Measurements from ENCODE around the gene NPSR1. TPM values are rescaled to one million over a fixed set of nuclear protein-coding genes. Genes with fewer than 3 reads are reported as not detected.
"Not testable (repeated sequence)": the region's sequence is repeated elsewhere in the genome, so short reads cannot be mapped to it uniquely, and the experiment has no call there.

NPSR1 gene
- not detected for polyA plus RNA-seq
- long read RNA-seq, donor 1 = 0 reads
- long read RNA-seq, donor 2 = 0 reads
- long read RNA-seq, donor 3 = 0 reads
- long read RNA-seq, donor 4 = 0 reads
- long read RNA-seq, donor 5 = 0 reads
- long read RNA-seq, donor 6 = 0 reads
- long read RNA-seq, donor 7 = 0 reads
- long read RNA-seq, donor 8 = 0 reads
- long read RNA-seq, donor 9 = 0 reads
- long read RNA-seq, donor 10 = 0 reads

- Histone ChIP-seq H3K4me3 (ENCODE audit: low read depth in 1 of 3, low read length in 3 of 3) (no peak within 1 kb of the TSS), H3K4me1 (ENCODE audit: control insufficient read depth in 3 of 3, insufficient read depth in 2 of 3, low read depth in 1 of 3, low read length in 2 of 3) (no peaks in the 10 kb centered on the region), H3K9me3 (ENCODE audit: control insufficient read depth in 2 of 2, insufficient read depth in 1 of 2, low read depth in 1 of 2, low read length in 1 of 2) (peaks cover 0 to 4% of the 10 kb centered on the region in 2 donors), H3K27ac (ENCODE audit: low read depth in 1 of 3, low read length in 2 of 3) (no peak within 1 kb of the TSS), H3K27me3 (ENCODE audit: control insufficient read depth in 3 of 3, insufficient read depth in 3 of 3, low read length in 3 of 3) (no peaks in the 10 kb centered on the region), H3K36me3 (ENCODE audit: control insufficient read depth in 3 of 3, insufficient read depth in 2 of 3, low read depth in 1 of 3, low read length in 3 of 3) (no peaks in the 10 kb centered on the region)
- WGBS, 3 donors = 74 to 80% (median 76%) methylated on average over 8 of the region's 8 CpGs
- no peak for DNase-seq
- no peak for FAIRE-seq
Measured at GRCh38 chr7:34657632-34658268, at the start of gene NPSR1. NPSR1 (plus strand) TSS chr7:34658218; CDS start chr7:34658413, 195 bp downstream.

- DNase-seq = no peak
- WGBS, 3 donors = 58 to 68% (median 66%) methylated on average over 2 of the region's 2 CpGs
- no peak for FAIRE-seq
- Histone ChIP-seq H3K4me3 (ENCODE audit: low read depth in 1 of 3, low read length in 3 of 3) (no peak overlapping the region), H3K36me3 (ENCODE audit: control insufficient read depth in 3 of 3, insufficient read depth in 2 of 3, low read depth in 1 of 3, low read length in 3 of 3) (no peaks in the 10 kb centered on the region), H3K9me3 (ENCODE audit: control insufficient read depth in 2 of 2, insufficient read depth in 1 of 2, low read depth in 1 of 2, low read length in 1 of 2) (peaks cover 0 to 2% of the 10 kb centered on the region in 2 donors), H3K27ac (ENCODE audit: low read depth in 1 of 3, low read length in 2 of 3) (no peak overlapping the region), H3K4me1 (ENCODE audit: control insufficient read depth in 3 of 3, insufficient read depth in 2 of 3, low read depth in 1 of 3, low read length in 2 of 3) (no peaks in the 10 kb centered on the region), H3K27me3 (ENCODE audit: control insufficient read depth in 3 of 3, insufficient read depth in 3 of 3, low read length in 3 of 3) (no peaks in the 10 kb centered on the region)
Measured at GRCh38 chr7:34612661-34613060, 45.4 kb upstream of the NPSR1 start.

- Histone ChIP-seq H3K4me3 (ENCODE audit: low read depth in 1 of 3, low read length in 3 of 3) (no peak overlapping the region), H3K27me3 (ENCODE audit: control insufficient read depth in 3 of 3, insufficient read depth in 3 of 3, low read length in 3 of 3) (no peaks in the 10 kb centered on the region), H3K4me1 (ENCODE audit: control insufficient read depth in 3 of 3, insufficient read depth in 2 of 3, low read depth in 1 of 3, low read length in 2 of 3) (no peaks in the 10 kb centered on the region), H3K9me3 (ENCODE audit: control insufficient read depth in 2 of 2, insufficient read depth in 1 of 2, low read depth in 1 of 2, low read length in 1 of 2) (peaks cover 0 to 1% of the 10 kb centered on the region in 2 donors), H3K36me3 (ENCODE audit: control insufficient read depth in 3 of 3, insufficient read depth in 2 of 3, low read depth in 1 of 3, low read length in 3 of 3) (no peaks in the 10 kb centered on the region), H3K27ac (ENCODE audit: low read depth in 1 of 3, low read length in 2 of 3) (no peak overlapping the region)
- FAIRE-seq (no peak), DNase-seq (no peak)
Measured at GRCh38 chr7:34620425-34620824, 37.6 kb upstream of the NPSR1 start.

DNA sequence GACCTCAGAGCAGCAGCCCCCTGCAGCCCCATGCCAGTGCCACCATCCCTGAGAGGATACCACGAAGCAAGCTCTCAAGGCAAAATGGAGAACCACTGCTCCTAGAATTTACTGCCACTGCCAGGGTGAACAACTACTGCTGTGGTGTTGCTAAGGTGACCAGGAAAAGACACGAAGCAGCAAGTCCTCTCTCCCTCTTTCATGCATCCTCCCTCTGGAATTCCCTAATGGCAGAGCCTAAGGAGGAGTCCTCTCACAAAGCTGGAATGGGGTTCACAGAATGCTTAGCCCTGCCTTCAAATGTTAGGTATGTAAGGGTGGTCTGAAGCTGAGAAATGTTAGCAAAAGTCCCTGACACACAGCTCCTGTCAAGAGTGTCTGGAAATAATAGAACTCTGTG lies 35.8 kb upstream of the NPSR1 start:
- Histone ChIP-seq H3K27me3 (ENCODE audit: control insufficient read depth in 3 of 3, insufficient read depth in 3 of 3, low read length in 3 of 3) (no peaks in the 10 kb centered on the region), H3K4me3 (ENCODE audit: low read depth in 1 of 3, low read length in 3 of 3) (no peak overlapping the region), H3K9me3 (ENCODE audit: control insufficient read depth in 2 of 2, insufficient read depth in 1 of 2, low read depth in 1 of 2, low read length in 1 of 2) (peaks cover 0 to 1% of the 10 kb centered on the region in 2 donors), H3K27ac (ENCODE audit: low read depth in 1 of 3, low read length in 2 of 3) (no peak overlapping the region), H3K36me3 (ENCODE audit: control insufficient read depth in 3 of 3, insufficient read depth in 2 of 3, low read depth in 1 of 3, low read length in 3 of 3) (no peaks in the 10 kb centered on the region), H3K4me1 (ENCODE audit: control insufficient read depth in 3 of 3, insufficient read depth in 2 of 3, low read depth in 1 of 3, low read length in 2 of 3) (no peaks in the 10 kb centered on the region)
- FAIRE-seq (no peak), DNase-seq (no peak)
- 19 to 48% (median 31%) methylated on average over 2 of the region's 2 CpGs for WGBS, 3 donors

DNA sequence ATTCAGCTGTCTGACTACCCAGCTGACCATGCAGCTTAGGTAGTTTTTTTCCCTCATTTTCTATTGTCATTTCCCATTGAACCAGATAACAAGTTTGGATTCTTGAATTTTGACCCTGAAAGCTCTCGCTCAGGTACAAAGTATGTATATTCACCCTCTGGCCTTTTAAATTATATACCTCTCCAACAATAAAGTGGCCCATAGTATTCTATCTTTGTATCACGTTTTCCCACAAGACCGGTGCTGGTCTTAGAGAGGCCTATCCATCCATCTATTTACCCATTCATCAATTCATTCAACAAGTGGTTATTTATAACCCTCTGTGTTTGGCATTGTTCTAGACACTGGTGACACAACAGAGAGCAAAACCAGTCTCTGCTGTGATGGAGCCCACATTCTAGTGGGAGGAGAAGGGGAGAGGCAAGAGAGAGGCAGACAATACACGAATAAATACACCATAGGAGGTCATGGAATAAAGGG lies 35.2 kb upstream of the NPSR1 start:
- no peaks in the 10 kb centered on the region for H3K36me3 ChIP-seq (ENCODE audit: control insufficient read depth in 3 of 3, insufficient read depth in 2 of 3, low read depth in 1 of 3, low read length in 3 of 3)
- H3K4me3 ChIP-seq (ENCODE audit: low read depth in 1 of 3, low read length in 3 of 3) = no peak overlapping the region
- no peak overlapping the region for H3K27ac ChIP-seq (ENCODE audit: low read depth in 1 of 3, low read length in 2 of 3)
- no peaks in the 10 kb centered on the region for H3K27me3 ChIP-seq (ENCODE audit: control insufficient read depth in 3 of 3, insufficient read depth in 3 of 3, low read length in 3 of 3)
- WGBS, 3 donors = 54 to 73% (median 57%) methylated on average over 4 of the region's 4 CpGs
- DNase-seq (no peak), FAIRE-seq (no peak)
- H3K4me1 ChIP-seq (ENCODE audit: control insufficient read depth in 3 of 3, insufficient read depth in 2 of 3, low read depth in 1 of 3, low read length in 2 of 3) = no peaks in the 10 kb centered on the region
- H3K9me3 ChIP-seq (ENCODE audit: control insufficient read depth in 2 of 2, insufficient read depth in 1 of 2, low read depth in 1 of 2, low read length in 1 of 2) = peaks cover 0 to 1% of the 10 kb centered on the region in 2 donors

- H3K36me3 ChIP-seq (ENCODE audit: control insufficient read depth in 3 of 3, insufficient read depth in 2 of 3, low read depth in 1 of 3, low read length in 3 of 3); H3K4me1 ChIP-seq (ENCODE audit: control insufficient read depth in 3 of 3, insufficient read depth in 2 of 3, low read depth in 1 of 3, low read length in 2 of 3); H3K4me3 ChIP-seq (ENCODE audit: low read depth in 1 of 3, low read length in 3 of 3); DNase-seq; H3K9me3 ChIP-seq (ENCODE audit: control insufficient read depth in 2 of 2, insufficient read depth in 1 of 2, low read depth in 1 of 2, low read length in 1 of 2); H3K27me3 ChIP-seq (ENCODE audit: control insufficient read depth in 3 of 3, insufficient read depth in 3 of 3, low read length in 3 of 3); FAIRE-seq; H3K27ac ChIP-seq (ENCODE audit: low read depth in 1 of 3, low read length in 2 of 3): not testable (repeated sequence)
- 51 to 69% (median 64%) methylated on average over 4 of the region's 4 CpGs for WGBS, 3 donors
Measured at GRCh38 chr7:34628618-34629017, 29.4 kb upstream of the NPSR1 start.

DNA sequence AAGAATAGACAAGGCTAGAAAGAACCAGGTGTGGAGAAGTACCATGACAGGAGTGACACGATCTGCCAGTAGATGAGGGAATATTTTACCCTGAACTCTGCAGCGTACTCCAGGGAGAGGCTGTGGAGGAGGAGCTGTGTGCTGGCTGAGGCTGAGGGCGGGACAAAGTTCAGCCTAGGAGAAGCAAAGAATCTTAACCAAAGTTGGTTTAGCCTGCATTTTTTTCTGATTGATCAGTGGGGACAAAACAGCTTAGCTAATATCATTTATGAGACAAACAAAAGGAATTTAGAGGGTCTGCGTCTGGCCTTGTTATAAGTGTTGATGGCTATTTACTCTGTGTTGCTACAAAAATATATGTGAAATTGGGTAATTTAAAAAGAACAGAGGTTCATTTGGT lies 5.2 kb upstream of the NPSR1 start:
- H3K4me3 ChIP-seq (ENCODE audit: low read depth in 1 of 3, low read length in 3 of 3) = no peak overlapping the region
- no peak for FAIRE-seq
- H3K27me3 ChIP-seq (ENCODE audit: control insufficient read depth in 3 of 3, insufficient read depth in 3 of 3, low read length in 3 of 3) = no peaks in the 10 kb centered on the region
- no peak overlapping the region for H3K27ac ChIP-seq (ENCODE audit: low read depth in 1 of 3, low read length in 2 of 3)
- peak; percentile 40 to 63 for DNase-seq
- no peaks in the 10 kb centered on the region for H3K36me3 ChIP-seq (ENCODE audit: control insufficient read depth in 3 of 3, insufficient read depth in 2 of 3, low read depth in 1 of 3, low read length in 3 of 3)
- 21 to 61% (median 44%) methylated on average over 4 of the region's 4 CpGs for WGBS, 3 donors
- H3K4me1 ChIP-seq (ENCODE audit: control insufficient read depth in 3 of 3, insufficient read depth in 2 of 3, low read depth in 1 of 3, low read length in 2 of 3) = peaks cover 0 to 3% (median 0%) of the 10 kb centered on the region in 3 donors
- peaks cover 0 to 4% of the 10 kb centered on the region in 2 donors for H3K9me3 ChIP-seq (ENCODE audit: control insufficient read depth in 2 of 2, insufficient read depth in 1 of 2, low read depth in 1 of 2, low read length in 1 of 2)

GRCh38 chr7:34653787-34654186 lies 4.2 kb upstream of the NPSR1 start:
- WGBS, 3 donors = 85 to 94% (median 92%) methylated on average over 1 of the region's 1 CpG
- no peak for DNase-seq
- no peak for FAIRE-seq
- Histone ChIP-seq H3K4me3 (ENCODE audit: low read depth in 1 of 3, low read length in 3 of 3) (no peak overlapping the region), H3K36me3 (ENCODE audit: control insufficient read depth in 3 of 3, insufficient read depth in 2 of 3, low read depth in 1 of 3, low read length in 3 of 3) (no peaks in the 10 kb centered on the region), H3K4me1 (ENCODE audit: control insufficient read depth in 3 of 3, insufficient read depth in 2 of 3, low read depth in 1 of 3, low read length in 2 of 3) (peaks cover 0 to 3% (median 0%) of the 10 kb centered on the region in 3 donors), H3K27ac (ENCODE audit: low read depth in 1 of 3, low read length in 2 of 3) (no peak overlapping the region), H3K27me3 (ENCODE audit: control insufficient read depth in 3 of 3, insufficient read depth in 3 of 3, low read length in 3 of 3) (no peaks in the 10 kb centered on the region), H3K9me3 (ENCODE audit: control insufficient read depth in 2 of 2, insufficient read depth in 1 of 2, low read depth in 1 of 2, low read length in 1 of 2) (peaks cover 0 to 4% of the 10 kb centered on the region in 2 donors)

Data from small intestine (tissue), 16 donors.